Stimulated activated CD4-positive, alpha-beta T cell treated with anti-CD3 and anti-CD28 coated beads, TNF-alpha, amount 100 ng/mL, for 4 hours (primary cell): Measurements from ENCODE around the gene MAPT.
"Not testable (repeated sequence)": the region's sequence is repeated elsewhere in the genome, so short reads cannot be mapped to it uniquely, and the experiment has no call there.

Experiments used
- DNase-seq, 3 experiments: peaks; one replicate each; pipeline ENCODE4 v3.0.0-alpha.2; 2020; ENCODE audit warnings: low read depth in 3 of 3

Gene MAPT

GRCh38 chr17:46009681-46010596 is 115.6 kb downstream of the MAPT start:
- DNase-seq: no peak

GRCh38 chr17:46010597-46011186 is 116.3 kb downstream of the MAPT start:
- DNase-seq: no peak

DNA sequence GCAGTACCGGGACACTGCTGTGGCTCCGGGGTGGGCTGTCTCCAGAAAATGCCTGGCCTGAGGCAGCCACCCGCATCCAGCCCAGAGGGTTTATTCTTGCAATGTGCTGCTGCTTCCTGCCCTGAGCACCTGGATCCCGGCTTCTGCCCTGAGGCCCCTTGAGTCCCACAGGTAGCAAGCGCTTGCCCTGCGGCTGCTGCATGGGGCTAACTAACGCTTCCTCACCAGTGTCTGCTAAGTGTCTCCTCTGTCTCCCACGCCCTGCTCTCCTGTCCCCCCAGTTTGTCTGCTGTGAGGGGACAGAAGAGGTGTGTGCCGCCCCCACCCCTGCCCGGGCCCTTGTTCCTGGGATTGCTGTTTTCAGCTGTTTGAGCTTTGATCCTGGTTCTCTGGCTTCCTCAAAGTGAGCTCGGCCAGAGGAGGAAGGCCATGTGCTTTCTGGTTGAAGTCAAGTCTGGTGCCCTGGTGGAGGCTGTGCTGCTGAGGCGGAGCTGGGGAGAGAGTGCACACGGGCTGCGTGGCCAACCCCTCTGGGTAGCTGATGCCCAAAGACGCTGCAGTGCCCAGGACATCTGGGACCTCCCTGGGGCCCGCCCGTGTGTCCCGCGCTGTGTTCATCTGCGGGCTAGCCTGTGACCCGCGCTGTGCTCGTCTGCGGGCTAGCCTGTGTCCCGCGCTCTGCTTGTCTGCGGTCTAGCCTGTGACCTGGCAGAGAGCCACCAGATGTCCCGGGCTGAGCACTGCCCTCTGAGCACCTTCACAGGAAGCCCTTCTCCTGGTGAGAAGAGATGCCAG is 117.6 kb downstream of the MAPT start:
- no peak for DNase-seq

GRCh38 chr17:46012506-46013079 is 118.2 kb downstream of the MAPT start:
- no peak for DNase-seq

- DNase-seq: no peak
Measured at GRCh38 chr17:46013127-46013501, 118.8 kb downstream of the MAPT start.

DNA sequence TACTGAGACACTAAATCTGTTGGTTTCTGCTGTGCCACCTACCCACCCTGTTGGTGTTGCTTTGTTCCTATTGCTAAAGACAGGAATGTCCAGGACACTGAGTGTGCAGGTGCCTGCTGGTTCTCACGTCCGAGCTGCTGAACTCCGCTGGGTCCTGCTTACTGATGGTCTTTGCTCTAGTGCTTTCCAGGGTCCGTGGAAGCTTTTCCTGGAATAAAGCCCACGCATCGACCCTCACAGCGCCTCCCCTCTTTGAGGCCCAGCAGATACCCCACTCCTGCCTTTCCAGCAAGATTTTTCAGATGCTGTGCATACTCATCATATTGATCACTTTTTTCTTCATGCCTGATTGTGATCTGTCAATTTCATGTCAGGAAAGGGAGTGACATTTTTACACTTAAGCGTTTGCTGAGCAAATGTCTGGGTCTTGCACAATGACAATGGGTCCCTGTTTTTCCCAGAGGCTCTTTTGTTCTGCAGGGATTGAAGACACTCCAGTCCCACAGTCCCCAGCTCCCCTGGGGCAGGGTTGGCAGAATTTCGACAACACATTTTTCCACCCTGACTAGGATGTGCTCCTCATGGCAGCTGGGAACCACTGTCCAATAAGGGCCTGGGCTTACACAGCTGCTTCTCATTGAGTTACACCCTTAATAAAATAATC is 119.3 kb downstream of the MAPT start:
- DNase-seq: no peak

GRCh38 chr17:46019408-46019925 is 125.1 kb downstream of the MAPT start:
- not testable (repeated sequence) for DNase-seq

DNA sequence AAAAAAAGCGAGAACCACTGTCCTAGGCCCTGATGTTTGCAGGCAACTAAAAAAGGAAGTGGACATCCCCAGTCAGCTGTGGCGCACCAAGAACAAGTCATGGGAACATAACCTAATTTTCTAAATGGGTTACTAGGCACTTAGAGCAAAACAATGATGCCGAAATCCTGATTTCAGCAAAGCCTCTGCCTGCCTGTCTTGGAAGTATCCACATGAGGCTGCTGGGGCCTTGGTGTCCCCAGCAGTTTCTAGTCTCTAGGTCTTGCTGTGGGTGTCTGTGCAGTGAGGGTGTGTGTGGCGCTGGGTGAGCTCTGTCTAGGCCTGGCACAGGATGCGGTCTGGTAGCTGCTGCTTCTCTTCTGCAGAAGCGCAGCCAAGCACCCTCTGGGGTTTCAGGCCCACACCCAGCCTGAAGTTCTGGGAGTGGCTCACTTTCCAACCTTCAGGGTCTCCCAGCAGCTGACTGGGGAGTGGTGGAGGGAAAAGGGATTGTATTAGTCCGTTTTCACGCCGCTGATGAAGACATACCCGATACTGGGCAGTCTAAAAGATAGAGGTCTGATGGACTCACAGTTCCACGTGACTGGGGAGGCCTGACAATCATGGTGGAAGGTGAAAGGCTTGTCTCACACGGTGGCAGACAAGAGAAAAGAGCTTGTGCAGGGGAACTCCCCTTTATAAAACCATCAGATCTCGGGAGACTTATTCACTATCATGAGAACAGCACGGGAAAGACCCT is 125.8 kb downstream of the MAPT start:
- peak in 2 of 3 experiments; percentile 18 to 21 for DNase-seq

DNA sequence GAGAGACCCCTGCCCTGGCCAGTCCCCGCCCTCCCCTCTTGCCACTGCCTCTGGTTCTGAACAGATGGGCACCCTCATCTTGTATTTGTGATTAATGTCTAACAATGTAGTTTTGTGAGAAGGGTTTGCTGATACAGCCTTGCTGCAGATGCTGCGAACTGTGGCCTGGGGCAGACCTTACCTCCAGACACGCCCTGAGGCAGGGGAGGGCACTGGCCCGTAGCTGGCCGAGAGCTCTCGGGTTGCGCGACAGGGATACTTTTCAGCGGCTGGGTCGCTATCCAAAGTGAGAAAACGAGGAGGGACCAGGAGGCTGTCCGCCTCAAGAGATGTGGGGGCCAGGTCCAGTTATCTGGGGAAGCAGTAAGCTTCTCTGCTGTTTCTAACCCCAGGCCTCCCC is 126.6 kb downstream of the MAPT start:
- no peak for DNase-seq

GRCh38 chr17:46023366-46023765 is 129.0 kb downstream of the MAPT start:
- not testable (repeated sequence) for DNase-seq

DNA sequence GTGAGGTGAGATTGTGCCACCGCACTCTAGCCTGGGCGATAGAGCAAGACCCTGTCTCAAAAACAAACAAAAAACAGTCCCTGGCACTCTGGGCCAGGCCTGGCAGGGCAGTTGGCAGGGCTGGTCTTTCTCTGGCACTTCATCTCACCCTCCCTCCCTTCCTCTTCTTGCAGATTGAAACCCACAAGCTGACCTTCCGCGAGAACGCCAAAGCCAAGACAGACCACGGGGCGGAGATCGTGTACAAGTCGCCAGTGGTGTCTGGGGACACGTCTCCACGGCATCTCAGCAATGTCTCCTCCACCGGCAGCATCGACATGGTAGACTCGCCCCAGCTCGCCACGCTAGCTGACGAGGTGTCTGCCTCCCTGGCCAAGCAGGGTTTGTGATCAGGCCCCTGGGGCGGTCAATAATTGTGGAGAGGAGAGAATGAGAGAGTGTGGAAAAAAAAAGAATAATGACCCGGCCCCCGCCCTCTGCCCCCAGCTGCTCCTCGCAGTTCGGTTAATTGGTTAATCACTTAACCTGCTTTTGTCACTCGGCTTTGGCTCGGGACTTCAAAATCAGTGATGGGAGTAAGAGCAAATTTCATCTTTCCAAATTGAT is 129.5 kb downstream of the MAPT start:
- DNase-seq: no peak

- no peak for DNase-seq
Measured at GRCh38 chr17:46024590-46024989, 130.2 kb downstream of the MAPT start.

DNA sequence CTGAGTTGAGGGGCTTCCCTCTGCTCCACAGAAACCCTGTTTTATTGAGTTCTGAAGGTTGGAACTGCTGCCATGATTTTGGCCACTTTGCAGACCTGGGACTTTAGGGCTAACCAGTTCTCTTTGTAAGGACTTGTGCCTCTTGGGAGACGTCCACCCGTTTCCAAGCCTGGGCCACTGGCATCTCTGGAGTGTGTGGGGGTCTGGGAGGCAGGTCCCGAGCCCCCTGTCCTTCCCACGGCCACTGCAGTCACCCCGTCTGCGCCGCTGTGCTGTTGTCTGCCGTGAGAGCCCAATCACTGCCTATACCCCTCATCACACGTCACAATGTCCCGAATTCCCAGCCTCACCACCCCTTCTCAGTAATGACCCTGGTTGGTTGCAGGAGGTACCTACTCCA is 130.7 kb downstream of the MAPT start:
- no peak for DNase-seq

- no peak for DNase-seq
Measured at GRCh38 chr17:46025510-46026165, 131.3 kb downstream of the MAPT start.

DNA sequence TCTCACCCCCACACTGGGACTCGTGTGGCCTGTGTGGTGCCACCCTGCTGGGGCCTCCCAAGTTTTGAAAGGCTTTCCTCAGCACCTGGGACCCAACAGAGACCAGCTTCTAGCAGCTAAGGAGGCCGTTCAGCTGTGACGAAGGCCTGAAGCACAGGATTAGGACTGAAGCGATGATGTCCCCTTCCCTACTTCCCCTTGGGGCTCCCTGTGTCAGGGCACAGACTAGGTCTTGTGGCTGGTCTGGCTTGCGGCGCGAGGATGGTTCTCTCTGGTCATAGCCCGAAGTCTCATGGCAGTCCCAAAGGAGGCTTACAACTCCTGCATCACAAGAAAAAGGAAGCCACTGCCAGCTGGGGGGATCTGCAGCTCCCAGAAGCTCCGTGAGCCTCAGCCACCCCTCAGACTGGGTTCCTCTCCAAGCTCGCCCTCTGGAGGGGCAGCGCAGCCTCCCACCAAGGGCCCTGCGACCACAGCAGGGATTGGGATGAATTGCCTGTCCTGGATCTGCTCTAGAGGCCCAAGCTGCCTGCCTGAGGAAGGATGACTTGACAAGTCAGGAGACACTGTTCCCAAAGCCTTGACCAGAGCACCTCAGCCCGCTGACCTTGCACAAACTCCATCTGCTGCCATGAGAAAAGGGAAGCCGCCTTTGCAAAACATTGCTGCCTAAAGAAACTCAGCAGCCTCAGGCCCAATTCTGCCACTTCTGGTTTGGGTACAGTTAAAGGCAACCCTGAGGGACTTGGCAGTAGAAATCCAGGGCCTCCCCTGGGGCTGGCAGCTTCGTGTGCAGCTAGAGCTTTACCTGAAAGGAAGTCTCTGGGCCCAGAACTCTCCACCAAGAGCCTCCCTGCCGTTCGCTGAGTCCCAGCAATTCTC is 132.1 kb downstream of the MAPT start:
- DNase-seq: no peak

- DNase-seq: no peak
Measured at GRCh38 chr17:46027048-46027975, 133.0 kb downstream of the MAPT start.

DNA sequence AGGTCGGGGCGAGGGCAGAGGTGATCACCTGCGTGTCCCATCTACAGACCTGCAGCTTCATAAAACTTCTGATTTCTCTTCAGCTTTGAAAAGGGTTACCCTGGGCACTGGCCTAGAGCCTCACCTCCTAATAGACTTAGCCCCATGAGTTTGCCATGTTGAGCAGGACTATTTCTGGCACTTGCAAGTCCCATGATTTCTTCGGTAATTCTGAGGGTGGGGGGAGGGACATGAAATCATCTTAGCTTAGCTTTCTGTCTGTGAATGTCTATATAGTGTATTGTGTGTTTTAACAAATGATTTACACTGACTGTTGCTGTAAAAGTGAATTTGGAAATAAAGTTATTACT is 133.6 kb downstream of the MAPT start:
- DNase-seq: no peak

- no peak for DNase-seq
Measured at GRCh38 chr17:46028374-46028773, 134.0 kb downstream of the MAPT start.
